C4-2B (cell line): ENCODE measurements around the gene LRRC75A.

ENCODE experiments used
- CTCF ChIP-seq: fragments of 450-650 bp; conservative IDR thresholded peaks from 2 replicates; pipeline ENCODE4 v1.5.1; 2017; ENCODE audit warnings: mild to moderate bottlenecking
- ZFX ChIP-seq: fragments of 450-650 bp; IDR thresholded peaks from 2 replicates; pipeline ENCODE4 v1.6.1; 2017

DNA sequence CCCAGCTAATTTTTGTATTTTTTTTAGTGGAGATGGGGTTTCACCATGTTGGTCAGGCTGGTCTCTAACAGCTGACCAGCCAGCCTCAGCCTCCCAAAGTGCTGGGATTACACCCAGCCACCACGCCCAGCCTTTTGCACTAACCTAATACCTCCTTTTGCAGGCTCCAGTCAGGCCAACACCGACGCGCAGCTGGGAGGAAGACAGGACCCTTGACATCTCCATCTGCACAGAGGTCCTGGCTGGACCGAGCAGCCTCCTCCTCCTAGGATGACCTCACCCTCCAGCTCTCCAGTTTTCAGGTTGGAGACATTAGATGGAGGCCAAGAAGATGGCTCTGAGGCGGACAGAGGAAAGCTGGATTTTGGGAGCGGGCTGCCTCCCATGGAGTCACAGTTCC lies 74.6 kb downstream of the LRRC75A start:
- TF ChIP-seq CTCF, result no peak
- TF ChIP-seq ZFX, result no peak
